Measurements from ENCODE around the gene NUMA1. TPM values are rescaled to one million over a fixed set of nuclear protein-coding genes. Genes with fewer than 3 reads are reported as not detected.

The NUMA1 gene
- polyA plus RNA-seq, 1 donor (not counting 4 experiments of a cell fraction or from before 2014, with no cell fraction given) = 38.8 TPM

- Histone ChIP-seq H3K4me3 (ENCODE audit: control insufficient read depth in 2 of 3, extremely low read depth in 1 of 3, insufficient read depth in 2 of 3, low read depth in 1 of 3, low read length in 3 of 3) (no peak overlapping the region), H3K9ac (ENCODE audit: control insufficient read depth, extremely low read depth, insufficient read depth, low read length) (no peak overlapping the region), H3K27ac (ENCODE audit: control insufficient read depth, insufficient read depth, low read length) (no peak overlapping the region), H3K4me2 (ENCODE audit: control insufficient read depth, extremely low read depth, insufficient read depth, low read depth, low read length) (no peak overlapping the region), H3K79me2 (ENCODE audit: control insufficient read depth, insufficient read depth, low read length) (peaks cover 40% of the 10 kb centered on the region), H4K20me1 (ENCODE audit: control insufficient read depth, extremely low read depth, insufficient read depth, low read length) (no peaks in the 10 kb centered on the region), H3K9me1 (ENCODE audit: control insufficient read depth, extremely low read depth, insufficient read depth, low read length) (no peaks in the 10 kb centered on the region), H3K9me3 (ENCODE audit: control insufficient read depth, low read depth, low read length) (no peaks in the 10 kb centered on the region), H3K27me3 (ENCODE audit: control insufficient read depth, extremely low read depth, insufficient read depth, low read length) (no peaks in the 10 kb centered on the region), H2AFZ (ENCODE audit: control insufficient read depth, low read length) (no peak overlapping the region), H3K36me3 (ENCODE audit: control insufficient read depth in 2 of 2, extremely low read depth in 1 of 2, insufficient read depth in 2 of 2, low read length in 2 of 2) (peaks cover 2 to 3% of the 10 kb centered on the region in 2 experiments), H3K4me1 (ENCODE audit: control insufficient read depth, extremely low read depth, insufficient read depth, low read length) (peaks cover 20% of the 10 kb centered on the region)
- no peak for FAIRE-seq
- TF ChIP-seq EZH2 (IDR thresholded peaks at IDR 0.05; ENCODE audit: low read length) (no peak), CTCF (optimal IDR thresholded peaks at IDR 0.05 in 1 of 3, IDR thresholded peaks at IDR 0.05 in 1 of 3, conservative IDR thresholded peaks at IDR 0.05 in 1 of 3; ENCODE audit: extremely low read depth in 1 of 3, insufficient read depth in 2 of 3, low read length in 3 of 3) (no peak)
- DNase-seq (ENCODE audit: low read depth, low spot score) = no peak
- dilution Hi-C loops (cut with MboI; ENCODE audit: extremely low pct_ligation_motif_present, low sequenced_read_pairs) = no loop called here
Measured at GRCh38 chr11:72045849-72046248, 34.5 kb downstream of the NUMA1 start.

GRCh38 chr11:72042064-72042745 lies 38.1 kb downstream of the NUMA1 start:
- FAIRE-seq = no peak

More at GRCh38 chr11:72042064-72042745, 38.1 kb downstream of the NUMA1 start:
- dilution Hi-C loops (cut with MboI; ENCODE audit: extremely low pct_ligation_motif_present, low sequenced_read_pairs) = no loop called here
- no peaks in the 10 kb centered on the region for H3K27me3 ChIP-seq (ENCODE audit: control insufficient read depth, extremely low read depth, insufficient read depth, low read length)
- no peak for TF ChIP-seq CTCF (optimal IDR thresholded peaks at IDR 0.05 in 1 of 3, IDR thresholded peaks at IDR 0.05 in 1 of 3, conservative IDR thresholded peaks at IDR 0.05 in 1 of 3; ENCODE audit: extremely low read depth in 1 of 3, insufficient read depth in 2 of 3, low read length in 3 of 3)
- TF ChIP-seq EZH2 (IDR thresholded peaks at IDR 0.05; ENCODE audit: low read length) = no peak
- peaks cover 66% of the 10 kb centered on the region for H3K79me2 ChIP-seq (ENCODE audit: control insufficient read depth, insufficient read depth, low read length)
- no peaks in the 10 kb centered on the region for H3K9me1 ChIP-seq (ENCODE audit: control insufficient read depth, extremely low read depth, insufficient read depth, low read length)
- H3K9ac ChIP-seq (ENCODE audit: control insufficient read depth, extremely low read depth, insufficient read depth, low read length) = peak overlapping the region; percentile 92
- DNase-seq (ENCODE audit: low read depth, low spot score) = no peak
- H3K27ac ChIP-seq (ENCODE audit: control insufficient read depth, insufficient read depth, low read length) = peak overlapping the region; percentile 96
- H3K4me3 ChIP-seq (ENCODE audit: control insufficient read depth in 2 of 3, extremely low read depth in 1 of 3, insufficient read depth in 2 of 3, low read depth in 1 of 3, low read length in 3 of 3) = peak overlapping the region; percentile 48 to 89 (median 87)
- no peaks in the 10 kb centered on the region for H3K9me3 ChIP-seq (ENCODE audit: control insufficient read depth, low read depth, low read length)
- no peaks in the 10 kb centered on the region for H4K20me1 ChIP-seq (ENCODE audit: control insufficient read depth, extremely low read depth, insufficient read depth, low read length)
- peaks cover 53% of the 10 kb centered on the region for H3K4me1 ChIP-seq (ENCODE audit: control insufficient read depth, extremely low read depth, insufficient read depth, low read length)
- H2AFZ ChIP-seq (ENCODE audit: control insufficient read depth, low read length) = peak overlapping the region; percentile 92
- peak overlapping the region; percentile 99 for H3K4me2 ChIP-seq (ENCODE audit: control insufficient read depth, extremely low read depth, insufficient read depth, low read depth, low read length)
- H3K36me3 ChIP-seq (ENCODE audit: control insufficient read depth in 2 of 2, extremely low read depth in 1 of 2, insufficient read depth in 2 of 2, low read length in 2 of 2) = peaks cover 0 to 2% of the 10 kb centered on the region in 2 experiments

Data from keratinocyte (primary cell).